ENCODE results near the gene IGSF6.

DNA sequence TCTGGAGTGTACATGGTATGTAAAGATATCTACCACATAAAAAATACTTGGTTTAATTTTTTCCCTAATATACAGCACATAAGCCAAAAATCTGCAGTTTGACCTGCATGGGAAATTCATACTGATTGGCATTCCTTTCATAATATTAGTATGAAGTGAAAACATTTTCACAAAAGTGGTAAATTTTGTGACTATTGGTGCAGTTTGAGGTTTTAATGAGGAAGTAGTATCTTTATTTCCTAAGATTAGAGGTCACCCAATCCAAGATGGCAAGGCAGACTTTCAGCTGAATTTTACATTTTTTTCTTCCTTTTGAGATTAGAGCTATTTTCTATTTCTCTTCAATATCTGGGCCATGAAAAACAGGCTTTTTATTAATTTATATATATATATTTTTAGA is 31.8 kb downstream of the IGSF6 start:
- TF ChIP-seq, protein P1, sequence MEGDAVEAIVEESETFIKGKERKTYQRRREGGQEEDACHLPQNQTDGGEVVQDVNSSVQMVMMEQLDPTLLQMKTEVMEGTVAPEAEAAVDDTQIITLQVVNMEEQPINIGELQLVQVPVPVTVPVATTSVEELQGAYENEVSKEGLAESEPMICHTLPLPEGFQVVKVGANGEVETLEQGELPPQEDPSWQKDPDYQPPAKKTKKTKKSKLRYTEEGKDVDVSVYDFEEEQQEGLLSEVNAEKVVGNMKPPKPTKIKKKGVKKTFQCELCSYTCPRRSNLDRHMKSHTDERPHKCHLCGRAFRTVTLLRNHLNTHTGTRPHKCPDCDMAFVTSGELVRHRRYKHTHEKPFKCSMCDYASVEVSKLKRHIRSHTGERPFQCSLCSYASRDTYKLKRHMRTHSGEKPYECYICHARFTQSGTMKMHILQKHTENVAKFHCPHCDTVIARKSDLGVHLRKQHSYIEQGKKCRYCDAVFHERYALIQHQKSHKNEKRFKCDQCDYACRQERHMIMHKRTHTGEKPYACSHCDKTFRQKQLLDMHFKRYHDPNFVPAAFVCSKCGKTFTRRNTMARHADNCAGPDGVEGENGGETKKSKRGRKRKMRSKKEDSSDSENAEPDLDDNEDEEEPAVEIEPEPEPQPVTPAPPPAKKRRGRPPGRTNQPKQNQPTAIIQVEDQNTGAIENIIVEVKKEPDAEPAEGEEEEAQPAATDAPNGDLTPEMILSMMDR (IDR thresholded peaks at IDR 0.05) = no peak
- TF ChIP-seq POLR2AphosphoS5 (IDR thresholded peaks at IDR 0.05) = no peak
- no peak for TF ChIP-seq POLR2A (IDR thresholded peaks at IDR 0.05)

Data from suprapubic skin (tissue), 4 donors.